GM18505 (cell line): ENCODE results near the gene LDHB.
"Not testable (repeated sequence)": the region's sequence is repeated elsewhere in the genome, so short reads cannot be mapped to it uniquely, and the experiment has no call there.

Experiments used
- ATAC-seq: cut with Tn5 transposase; IDR thresholded peaks from one replicate; pipeline ENCODE4 v1.9.1; 2021; ENCODE audit not compliant: unreplicated experiment
- POLR2A ChIP-seq: IDR thresholded peaks from 4 replicates; pipeline ENCODE4 v1.6.1; 2011; ENCODE audit warnings: borderline replicate concordance; ENCODE audit not compliant: insufficient read depth, insufficient read length; ENCODE audit errors: extremely low read depth

The LDHB gene

GRCh38 chr12:21608196-21608595 lies 49.4 kb downstream of the LDHB start:
- no peak for TF ChIP-seq POLR2A
- no peak for ATAC-seq

GRCh38 chr12:21607701-21608100 lies 49.9 kb downstream of the LDHB start:
- no peak for TF ChIP-seq POLR2A
- no peak for ATAC-seq

GRCh38 chr12:21606175-21606574 lies 51.5 kb downstream of the LDHB start:
- TF ChIP-seq POLR2A: no peak
- ATAC-seq: no peak

DNA sequence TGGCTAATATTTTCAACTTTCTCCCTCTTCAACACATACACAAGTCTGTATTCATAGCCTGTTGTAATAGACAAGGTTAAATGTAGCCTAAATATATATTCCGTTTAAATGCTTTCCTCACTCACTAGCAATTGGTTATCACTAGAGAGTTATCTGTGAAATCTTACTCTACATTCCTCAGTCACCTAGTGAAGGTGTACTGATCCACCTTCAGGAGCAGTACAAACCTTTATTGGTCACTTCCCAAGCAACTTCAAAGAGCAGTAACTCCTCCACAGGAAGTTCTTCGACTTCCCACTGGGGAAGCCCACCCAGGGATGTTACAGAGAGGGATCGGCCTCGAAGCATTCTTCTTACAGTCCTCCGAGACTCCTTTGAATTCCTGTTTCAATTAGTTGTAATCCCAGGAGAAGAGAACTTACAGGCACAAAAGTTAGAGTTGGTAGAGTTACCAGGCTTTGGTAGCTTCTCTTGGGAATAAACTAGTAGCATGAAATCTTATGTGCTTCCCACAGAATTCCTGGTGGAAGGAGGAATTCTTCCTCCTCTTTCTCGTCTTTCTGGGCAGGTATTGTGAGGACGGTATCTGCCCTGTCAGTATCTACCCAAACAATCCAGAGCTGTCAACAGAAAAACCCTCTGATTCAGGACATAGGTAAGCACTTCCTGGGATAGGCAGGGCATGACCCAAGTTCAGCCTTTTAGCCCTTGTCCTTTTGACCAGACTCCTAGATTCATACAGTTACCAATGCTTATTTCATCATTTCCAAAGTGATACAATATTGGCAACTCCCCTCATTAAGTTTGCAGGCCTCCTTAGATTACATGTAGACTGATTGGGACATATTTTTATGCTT lies 53.2 kb downstream of the LDHB start, which contains the start of gene GYS2:
GYS2 (minus strand) TSS at position 603 of the 857 bp plus-strand sequence; CDS start at position 348, 255 bp downstream.
- no peak for ATAC-seq
- TF ChIP-seq POLR2A: no peak

GRCh38 chr12:21602774-21603173 lies 54.9 kb downstream of the LDHB start:
- TF ChIP-seq POLR2A: no peak
- no peak for ATAC-seq

DNA sequence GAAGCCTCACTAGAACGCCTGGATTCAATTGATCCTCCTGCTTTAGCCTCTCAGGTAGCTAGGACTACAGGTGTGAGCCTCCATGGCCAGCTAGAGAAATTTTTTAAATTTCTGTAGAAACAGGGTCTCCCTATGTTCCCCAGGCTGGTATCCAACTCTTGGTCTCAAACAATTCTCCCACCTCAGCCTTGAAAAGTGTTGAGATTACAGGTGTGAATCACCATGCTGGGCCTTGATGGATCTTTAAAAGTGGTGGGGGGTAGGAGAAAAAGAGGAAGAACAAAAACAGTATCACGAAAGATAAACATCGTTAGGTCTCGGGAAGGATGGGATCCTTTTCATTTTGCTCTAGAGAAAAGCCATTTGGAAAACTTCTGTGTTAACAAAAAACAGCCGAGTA lies 57.4 kb downstream of the LDHB start:
- ATAC-seq: no peak
- no peak for TF ChIP-seq POLR2A

DNA sequence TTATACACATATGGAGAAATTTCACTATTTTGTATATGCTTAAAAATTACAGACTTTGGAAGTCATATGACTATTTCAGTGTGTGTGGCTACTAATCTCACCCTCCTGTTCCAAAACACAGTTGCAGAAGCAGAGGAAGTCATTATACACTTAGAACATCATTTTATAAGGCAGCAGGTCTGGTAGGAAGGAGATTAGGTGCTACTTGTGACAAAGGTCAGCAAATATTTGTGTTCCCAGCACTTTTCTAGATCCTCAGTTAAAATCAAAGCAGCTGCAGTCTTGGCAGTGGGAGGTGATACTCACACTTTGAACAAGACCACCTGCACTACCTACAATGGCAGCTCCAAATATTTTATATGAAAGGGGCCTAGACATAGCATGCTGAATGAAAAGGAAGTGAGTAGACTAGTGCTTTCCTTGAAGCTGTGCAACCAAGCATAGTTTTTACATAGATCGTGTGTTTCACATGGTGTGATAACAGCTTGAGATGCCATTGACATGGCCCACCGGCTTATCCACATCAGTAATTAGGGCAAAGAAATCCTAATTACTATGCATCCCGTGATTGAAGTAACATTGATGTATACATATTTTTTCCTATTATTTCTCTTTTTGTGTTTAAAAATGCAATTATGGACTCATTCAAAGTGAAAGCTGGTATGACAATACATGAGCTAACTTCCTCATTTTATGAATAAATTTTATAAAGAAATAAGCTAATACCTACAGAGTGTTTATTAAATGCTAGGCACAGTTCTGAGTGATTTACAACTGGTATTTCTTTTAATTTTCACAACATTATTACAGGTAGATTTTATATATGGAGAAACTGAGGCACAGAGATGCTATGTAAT lies 58.3 kb downstream of the LDHB start:
- peak; percentile 87 for ATAC-seq
- TF ChIP-seq POLR2A: no peak

GRCh38 chr12:21598651-21599050 lies 59.0 kb downstream of the LDHB start:
- no peak for ATAC-seq
- no peak for TF ChIP-seq POLR2A

- ATAC-seq: not testable (repeated sequence)
These were observed 62.3 kb downstream of the LDHB start for GRCh38 chr12:21595356-21595755.

DNA sequence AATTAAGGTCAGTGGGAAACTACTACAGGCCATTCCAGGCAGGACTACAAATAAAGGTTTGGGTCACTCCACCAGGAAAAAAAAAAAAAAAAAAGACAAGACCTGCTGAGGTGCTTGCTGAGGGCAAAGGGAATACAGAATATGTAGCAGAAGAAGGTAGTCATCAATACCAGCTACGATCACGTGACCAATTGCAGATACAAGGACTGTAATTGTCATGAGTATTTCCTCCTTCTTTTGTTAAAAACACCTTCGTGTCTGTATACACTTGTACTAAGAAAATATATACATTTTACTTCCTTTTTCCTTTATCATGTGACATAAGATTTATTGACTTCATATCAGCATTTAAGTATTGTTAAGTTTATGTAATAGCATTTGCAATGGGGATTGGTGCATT lies 72.2 kb downstream of the LDHB start:
- ATAC-seq: no peak
- TF ChIP-seq POLR2A: no peak
